ACHN (cell line): Measurements from ENCODE around the gene CRB3.

Source experiments
- DNase-seq: peaks from one replicate; pipeline ENCODE4 v3.0.0-alpha.2; 2015
- in situ Hi-C: cut with HindIII; loops from 2 replicates; pipeline ENCODE4 v1.10.0; 2017; ENCODE audit warnings: low sequenced_read_pairs, low pct_ligation_motif_present, low pct_unique_long_range_greater_than_20kb

Gene CRB3

GRCh38 chr19:6459262-6460098 lies 4.6 kb upstream of the CRB3 start, which contains the start of gene SLC25A23:
Gene SLC25A23 (minus strand): TSS chr19:6459792. CDS start chr19:6459628, 164 bp downstream.
- DNase-seq, result peak; percentile 74
- in situ Hi-C loops, result no loop called here

GRCh38 chr19:6460099-6460884 lies 3.8 kb upstream of the CRB3 start:
- in situ Hi-C loops, result no loop called here
- DNase-seq, result peak; percentile 96

GRCh38 chr19:6465006-6465405 lies 935 bp downstream of the CRB3 start:
- DNase-seq, result peak; percentile 30
- in situ Hi-C loops, result no loop called here

- in situ Hi-C loops, result no loop called here
Measured at GRCh38 chr19:6465663-6466062, 1.6 kb downstream of the CRB3 start.

GRCh38 chr19:6466526-6467248 lies 2.6 kb downstream of the CRB3 start:
- in situ Hi-C loops, result no loop called here
- DNase-seq, result no peak

More at GRCh38 chr19:6465663-6466062, 1.6 kb downstream of the CRB3 start:
- no peak for DNase-seq

- in situ Hi-C loops, result no loop called here
- DNase-seq, result no peak
Measured at GRCh38 chr19:6467384-6467783, 3.3 kb downstream of the CRB3 start.

GRCh38 chr19:6470173-6470572 lies 6.1 kb downstream of the CRB3 start:
- in situ Hi-C loops, result no loop called here
- no peak for DNase-seq

- in situ Hi-C loops, result no loop called here
- DNase-seq, result no peak
Measured at GRCh38 chr19:6471076-6471475, 7.0 kb downstream of the CRB3 start.

GRCh38 chr19:6472713-6473112 lies 8.6 kb downstream of the CRB3 start:
- in situ Hi-C loops, result no loop called here
- DNase-seq, result no peak

GRCh38 chr19:6473647-6474046 lies 9.6 kb downstream of the CRB3 start:
- in situ Hi-C loops, result no loop called here
- DNase-seq, result no peak

- DNase-seq, result no peak
- in situ Hi-C loops, result no loop called here
Measured at GRCh38 chr19:6475321-6476108, 11.4 kb downstream of the CRB3 start.

GRCh38 chr19:6476155-6476895 lies 12.3 kb downstream of the CRB3 start:
- in situ Hi-C loops, result no loop called here
- DNase-seq, result peak; percentile 82

GRCh38 chr19:6476896-6477431 lies 12.9 kb downstream of the CRB3 start:
- no peak for DNase-seq
- in situ Hi-C loops, result no loop called here

- DNase-seq, result no peak
- in situ Hi-C loops, result no loop called here
Measured at GRCh38 chr19:6478815-6479214, 14.7 kb downstream of the CRB3 start.

- DNase-seq, result no peak
- in situ Hi-C loops, result no loop called here
Measured at GRCh38 chr19:6479836-6480398, 15.8 kb downstream of the CRB3 start.

GRCh38 chr19:6480848-6481415 lies 16.9 kb downstream of the CRB3 start:
- in situ Hi-C loops, result no loop called here
- DNase-seq, result no peak
